GM19035 (cell line): Measurements from ENCODE around the gene TMEM91.
"Not testable (repeated sequence)": the region's sequence is repeated elsewhere in the genome, so short reads cannot be mapped to it uniquely, and the experiment has no call there.

Experiments used
- ATAC-seq: cut with Tn5 transposase; IDR thresholded peaks from one replicate; pipeline ENCODE4 v1.9.1; 2021; ENCODE audit not compliant: unreplicated experiment

Gene TMEM91

GRCh38 chr19:41376241-41376997 lies at the start of gene TMEM91:
TSS of gene TMEM91 (plus strand) at chr19:41376533. CDS start at chr19:41378310, 1,777 bp downstream.
- ATAC-seq, result no peak

- no peak for ATAC-seq
Measured at GRCh38 chr19:41327076-41327575, 49.2 kb upstream of the TMEM91 start.

GRCh38 chr19:41327576-41328156 lies 48.7 kb upstream of the TMEM91 start:
- ATAC-seq, result peak; percentile 53

DNA sequence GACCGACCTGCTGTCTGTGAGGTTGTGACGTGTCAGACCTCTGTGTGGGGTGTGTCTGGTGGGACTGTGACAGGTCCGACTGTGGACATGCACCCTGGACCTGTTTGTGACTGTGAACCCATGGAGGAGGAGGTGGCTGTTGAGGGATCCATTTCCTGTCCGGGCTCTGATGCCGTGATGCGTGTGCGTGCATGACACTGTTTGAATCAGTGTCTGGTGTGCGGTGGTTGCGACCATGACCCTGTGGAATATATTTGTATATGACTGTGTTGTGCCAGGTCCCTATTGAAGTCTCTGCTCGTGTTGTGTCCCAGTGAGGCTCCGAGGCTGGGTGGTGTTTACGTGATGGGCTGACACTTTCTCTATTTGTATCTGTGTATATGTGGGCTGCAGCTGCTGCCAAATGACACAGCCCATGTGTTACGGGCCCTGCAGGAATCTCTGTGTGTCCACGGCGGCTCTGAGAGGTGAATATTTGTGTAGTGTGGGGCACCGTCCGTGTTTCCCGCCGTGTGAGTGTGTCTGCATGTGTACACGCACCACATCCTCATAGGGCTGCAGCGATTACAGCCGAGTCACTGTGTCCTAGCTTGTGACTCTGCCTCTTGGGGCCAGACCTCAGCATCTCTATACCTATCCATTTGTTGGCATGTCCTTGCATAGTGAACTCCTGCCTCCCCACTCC lies 48.0 kb upstream of the TMEM91 start:
- peak; percentile 3 for ATAC-seq

GRCh38 chr19:41328842-41329225 lies 47.5 kb upstream of the TMEM91 start:
- no peak for ATAC-seq

DNA sequence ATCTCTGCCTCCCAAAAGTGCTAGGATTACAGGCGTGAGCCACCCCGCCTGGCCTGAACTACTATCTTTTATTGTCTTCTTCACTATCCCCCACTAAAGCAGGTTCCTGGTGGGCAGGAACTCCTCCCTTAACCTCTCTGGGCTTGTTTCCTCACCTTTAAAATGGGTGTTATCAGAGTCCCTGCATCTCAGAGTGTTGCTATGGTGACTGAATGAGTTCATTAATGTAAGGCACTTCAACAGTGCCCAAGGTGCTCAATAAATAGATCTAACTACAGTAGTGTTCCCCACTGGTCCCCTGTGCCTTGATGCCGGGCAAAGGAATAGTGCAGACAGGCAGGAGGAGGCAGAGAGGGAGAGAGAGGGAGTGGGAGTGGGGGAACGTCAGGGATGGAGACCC lies 45.9 kb upstream of the TMEM91 start:
- no peak for ATAC-seq

DNA sequence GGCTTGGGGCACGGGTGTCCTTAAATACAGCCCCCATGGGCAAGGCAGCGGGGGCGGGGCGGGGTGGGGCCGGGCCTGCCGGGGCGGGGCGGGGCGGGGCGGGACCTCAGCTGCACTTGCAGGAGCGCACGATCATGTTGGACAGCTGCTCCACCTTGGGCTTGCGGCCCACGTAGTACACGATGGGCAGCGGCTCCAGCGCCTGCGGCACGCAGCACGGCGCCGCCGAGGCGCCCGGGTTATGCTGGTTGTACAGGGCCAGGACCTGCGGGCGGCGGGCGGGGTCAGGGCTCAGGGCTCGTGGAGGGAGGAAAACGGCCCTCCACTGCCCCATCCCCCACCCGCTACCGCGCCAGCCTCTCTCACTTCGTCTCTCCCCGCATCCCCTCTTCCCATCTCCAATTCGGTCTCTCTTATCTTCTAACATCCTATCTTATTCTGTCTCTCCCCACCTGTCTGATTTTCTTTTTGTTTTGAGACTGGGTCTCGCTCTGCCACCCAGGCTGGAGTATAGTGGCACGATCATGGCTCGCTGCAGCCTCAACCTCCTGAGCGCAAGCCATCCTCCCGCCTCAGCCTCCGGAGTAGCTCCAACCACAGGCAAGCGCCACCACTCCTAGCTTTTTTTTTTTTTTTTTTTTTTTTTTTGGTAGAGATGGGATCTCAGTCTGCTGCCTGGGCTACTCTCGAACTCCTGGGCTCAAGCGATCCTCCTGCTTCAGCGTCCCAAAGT lies 45.2 kb upstream of the TMEM91 start:
- ATAC-seq, result no peak

DNA sequence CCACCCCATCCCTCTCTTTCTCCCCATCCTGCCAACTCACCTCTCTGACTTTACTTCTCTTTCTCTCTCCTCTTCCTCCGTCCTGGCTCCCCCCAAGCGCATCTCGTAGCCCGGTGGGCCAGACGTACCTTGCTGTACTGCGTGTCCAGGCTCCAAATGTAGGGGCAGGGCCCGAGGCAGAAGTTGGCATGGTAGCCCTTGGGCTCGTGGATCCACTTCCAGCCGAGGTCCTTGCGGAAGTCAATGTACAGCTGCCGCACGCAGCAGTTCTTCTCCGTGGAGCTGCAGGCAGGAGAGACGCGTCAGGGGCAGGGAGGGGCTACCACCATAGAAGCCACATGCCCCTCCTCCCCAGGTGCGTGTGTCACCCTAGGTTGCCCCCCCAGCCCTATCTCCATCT lies 44.3 kb upstream of the TMEM91 start:
- ATAC-seq, result no peak

DNA sequence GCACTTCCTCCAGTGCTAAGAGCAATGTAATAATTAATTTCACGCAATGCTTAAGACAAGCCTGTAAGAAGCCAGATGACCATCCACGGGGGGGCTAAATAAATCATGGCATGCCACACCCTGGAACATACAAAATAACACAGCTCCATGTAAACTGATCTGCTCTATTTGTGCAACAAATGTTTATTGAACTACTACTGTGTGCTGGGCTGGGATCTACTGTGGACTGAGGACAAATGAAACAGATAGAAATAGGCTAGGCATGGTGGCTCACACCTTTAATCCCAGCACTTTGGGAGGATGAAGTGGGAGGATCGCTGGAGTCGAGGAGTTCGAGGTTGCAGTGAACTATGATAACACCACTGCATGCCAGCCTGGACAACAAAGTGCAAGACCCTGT lies 43.9 kb upstream of the TMEM91 start:
- no peak for ATAC-seq

DNA sequence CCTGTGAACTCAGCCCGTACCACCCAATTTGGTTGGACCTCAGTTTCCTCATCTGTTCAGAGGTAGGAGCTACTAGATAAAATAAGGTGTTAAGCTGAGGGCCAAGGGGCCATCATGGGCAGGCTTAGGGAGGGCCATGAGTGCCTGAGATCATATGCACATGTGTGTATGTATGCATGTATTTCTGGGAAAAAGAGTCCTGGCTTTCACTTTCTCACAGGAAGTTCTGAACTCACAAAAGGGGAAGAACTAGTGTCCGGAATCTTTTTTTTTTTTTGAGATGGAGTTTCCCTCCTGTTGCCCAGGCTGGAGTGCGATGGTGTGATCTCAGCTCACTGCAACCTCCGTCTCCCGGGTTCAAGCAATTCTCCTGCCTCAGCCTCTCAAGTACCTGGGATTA lies 41.5 kb upstream of the TMEM91 start:
- ATAC-seq, result no peak

DNA sequence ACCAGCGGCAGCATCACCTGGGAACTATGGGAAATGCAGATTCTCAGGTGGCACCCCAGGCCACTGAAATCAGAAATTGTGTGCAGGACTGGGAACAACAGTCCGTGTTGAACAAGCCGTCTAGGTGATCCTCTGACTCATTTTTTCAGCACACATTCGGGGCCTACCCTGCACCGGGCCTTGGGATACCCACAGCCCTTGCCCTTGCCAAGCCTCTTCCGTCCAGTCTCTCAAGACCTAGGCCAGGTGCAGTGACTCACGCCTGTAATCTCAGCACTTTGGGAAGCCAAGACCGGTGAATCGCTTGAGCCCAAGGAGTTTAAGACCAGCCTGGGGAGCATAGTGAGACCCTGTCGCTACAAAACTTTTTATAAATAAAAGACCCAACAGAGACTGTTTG lies 40.9 kb upstream of the TMEM91 start:
- no peak for ATAC-seq

GRCh38 chr19:41339936-41340335 lies 36.4 kb upstream of the TMEM91 start:
- no peak for ATAC-seq

DNA sequence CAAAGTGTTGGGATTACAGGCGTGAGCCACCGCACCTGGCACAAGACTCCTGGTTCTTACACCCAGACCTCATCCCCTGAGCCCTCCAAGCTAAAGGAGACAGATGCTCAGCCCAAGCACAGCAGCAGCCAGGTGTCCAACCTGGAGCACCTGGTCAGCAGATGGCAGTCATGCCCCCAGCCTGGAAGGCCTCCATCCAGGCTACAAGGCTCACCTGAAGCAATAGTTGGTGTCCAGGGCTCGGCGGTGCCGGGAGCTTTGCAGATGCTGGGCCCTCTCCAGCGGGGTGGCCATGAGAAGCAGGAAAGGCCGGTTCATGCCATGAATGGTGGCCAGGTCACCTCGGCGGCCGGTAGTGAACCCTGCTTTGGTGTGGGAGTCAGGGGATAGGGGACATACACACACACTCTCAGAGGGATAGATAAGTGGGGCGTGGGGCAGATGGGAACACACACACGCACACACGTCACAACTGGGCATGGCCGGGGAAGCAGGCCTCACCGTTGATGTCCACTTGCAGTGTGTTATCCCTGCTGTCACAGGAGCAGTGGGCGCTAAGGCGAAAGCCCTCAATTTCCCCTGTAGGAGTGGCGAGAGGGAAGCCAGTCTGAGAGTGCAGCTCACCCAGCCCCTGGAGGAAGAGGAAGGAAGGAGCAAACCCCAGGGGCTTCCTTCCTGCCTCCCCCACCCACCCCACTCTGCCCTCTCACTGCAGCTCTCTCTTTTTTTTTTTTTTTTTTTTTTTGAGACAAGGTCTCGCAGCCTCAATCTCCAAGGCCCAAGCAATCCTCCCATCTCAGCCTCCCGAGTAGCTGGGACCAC lies 34.5 kb upstream of the TMEM91 start:
- ATAC-seq, result no peak

GRCh38 chr19:41344162-41344561 lies 32.2 kb upstream of the TMEM91 start:
- no peak for ATAC-seq

GRCh38 chr19:41346916-41347315 lies 29.4 kb upstream of the TMEM91 start:
- not testable (repeated sequence) for ATAC-seq

- ATAC-seq, result no peak
Measured at GRCh38 chr19:41350735-41351338, 25.5 kb upstream of the TMEM91 start.

DNA sequence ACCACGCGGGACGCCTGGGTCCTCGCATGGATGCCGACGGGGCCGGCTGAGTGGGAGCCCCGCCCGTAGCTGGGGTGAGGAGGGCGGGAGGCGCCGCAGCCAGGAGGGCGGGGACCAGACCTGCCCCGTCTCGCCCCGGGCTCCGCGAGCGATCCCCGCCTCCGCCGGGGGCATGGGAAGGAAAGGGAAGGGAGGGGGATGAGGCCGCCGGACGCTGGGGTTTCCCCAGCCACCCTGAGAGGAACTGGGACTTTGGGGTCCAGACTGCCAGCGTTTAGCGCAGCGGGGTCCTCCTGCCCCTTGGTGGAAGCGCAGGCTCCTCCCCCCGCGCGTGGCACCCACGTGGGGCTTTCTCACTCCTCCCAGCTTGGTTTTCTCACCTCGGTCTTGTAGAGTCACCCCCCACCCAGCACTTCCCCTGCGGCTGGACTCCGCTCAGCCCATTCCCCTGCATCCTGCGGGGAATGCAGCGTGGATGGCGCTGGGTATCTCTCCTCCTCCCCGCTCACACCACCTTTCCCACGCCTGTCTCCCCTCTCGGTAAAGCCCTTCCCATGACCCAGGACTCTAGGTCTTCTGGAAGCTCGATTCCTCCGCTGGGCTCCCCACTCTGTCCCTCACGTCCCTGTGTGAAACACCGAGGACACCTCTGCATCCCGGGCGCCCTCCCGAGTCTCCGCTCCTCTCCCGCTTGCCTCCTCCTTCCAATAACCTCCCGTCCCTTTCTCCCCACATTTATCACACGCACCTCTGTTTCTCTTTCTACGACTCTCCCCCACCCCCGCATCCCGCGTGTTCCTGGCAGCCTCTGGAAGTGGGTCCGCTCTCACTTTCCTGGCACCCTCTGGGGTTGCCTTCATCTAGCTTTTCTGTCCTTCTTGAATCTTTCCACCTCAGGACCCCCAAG lies 24.7 kb upstream of the TMEM91 start:
- peak; percentile 47 for ATAC-seq

- no peak for ATAC-seq
Measured at GRCh38 chr19:41352279-41352608, 24.1 kb upstream of the TMEM91 start.
